ENCODE results near the gene C10orf143. TPM values are rescaled to one million over a fixed set of nuclear protein-coding genes. Genes with fewer than 3 reads are reported as not detected.
"Not testable (repeated sequence)": the region's sequence is repeated elsewhere in the genome, so short reads cannot be mapped to it uniquely, and the experiment has no call there.

The C10orf143 gene
- total and polyA plus RNA-seq, 8 donors, result 0.29 to 11.6 (median 3.4) TPM; not detected in 2

DNA sequence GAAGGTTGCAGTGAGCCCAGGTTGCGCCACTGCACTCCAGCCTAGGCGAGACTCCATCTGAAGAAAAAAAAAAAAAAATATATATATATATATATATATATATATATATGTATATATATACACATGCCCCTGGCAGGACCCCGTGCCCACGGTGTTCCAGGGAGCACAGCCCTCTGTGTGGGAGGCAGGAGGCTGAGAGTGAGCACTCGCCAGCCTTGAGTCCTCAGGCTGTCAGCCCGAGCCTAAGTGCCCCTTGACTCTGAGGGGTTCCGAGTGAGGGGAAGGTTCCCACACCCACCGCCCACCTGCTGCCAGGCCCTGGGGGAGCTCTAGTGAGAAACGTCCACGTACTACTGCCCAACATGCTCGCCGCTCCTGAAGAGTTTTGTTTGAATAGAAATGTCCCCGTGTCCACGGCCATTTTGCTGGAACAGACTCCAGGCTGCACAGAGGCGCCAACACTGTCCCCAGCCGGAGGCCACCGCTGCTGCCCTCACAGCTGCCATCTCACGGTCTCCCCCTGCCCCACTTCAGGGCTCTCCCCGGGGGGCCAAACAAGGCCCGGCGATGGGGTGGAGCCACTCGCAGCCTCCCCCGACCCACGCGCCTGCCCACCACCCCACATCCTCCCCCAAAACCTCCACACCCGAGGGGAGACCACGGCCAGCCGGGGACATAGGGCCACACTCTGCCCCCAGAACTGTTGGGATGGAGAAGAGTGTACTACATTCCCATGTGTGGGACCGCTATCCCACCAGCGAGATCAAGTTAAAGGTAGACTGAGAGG lies 83.8 kb downstream of the C10orf143 start:
- peaks cover 0 to 4% (median 0%) of the 10 kb centered on the region in 4 donors for H3K9me3 ChIP-seq
- peaks cover 0 to 19% (median 0%) of the 10 kb centered on the region in 3 donors for H3K27me3 ChIP-seq
- WGBS, 5 donors, result 85 to 92% (median 89%) methylated on average over 23 to 30 of the region's 30 CpGs
- no peak for DNase-seq
- no peaks in the 10 kb centered on the region for H3K4me1 ChIP-seq
- H3K27ac ChIP-seq, result no peak overlapping the region
- intact Hi-C loops (cut with DNase I; ENCODE audit: low total_unique reads), result no loop called here
- TF ChIP-seq, protein P1, sequence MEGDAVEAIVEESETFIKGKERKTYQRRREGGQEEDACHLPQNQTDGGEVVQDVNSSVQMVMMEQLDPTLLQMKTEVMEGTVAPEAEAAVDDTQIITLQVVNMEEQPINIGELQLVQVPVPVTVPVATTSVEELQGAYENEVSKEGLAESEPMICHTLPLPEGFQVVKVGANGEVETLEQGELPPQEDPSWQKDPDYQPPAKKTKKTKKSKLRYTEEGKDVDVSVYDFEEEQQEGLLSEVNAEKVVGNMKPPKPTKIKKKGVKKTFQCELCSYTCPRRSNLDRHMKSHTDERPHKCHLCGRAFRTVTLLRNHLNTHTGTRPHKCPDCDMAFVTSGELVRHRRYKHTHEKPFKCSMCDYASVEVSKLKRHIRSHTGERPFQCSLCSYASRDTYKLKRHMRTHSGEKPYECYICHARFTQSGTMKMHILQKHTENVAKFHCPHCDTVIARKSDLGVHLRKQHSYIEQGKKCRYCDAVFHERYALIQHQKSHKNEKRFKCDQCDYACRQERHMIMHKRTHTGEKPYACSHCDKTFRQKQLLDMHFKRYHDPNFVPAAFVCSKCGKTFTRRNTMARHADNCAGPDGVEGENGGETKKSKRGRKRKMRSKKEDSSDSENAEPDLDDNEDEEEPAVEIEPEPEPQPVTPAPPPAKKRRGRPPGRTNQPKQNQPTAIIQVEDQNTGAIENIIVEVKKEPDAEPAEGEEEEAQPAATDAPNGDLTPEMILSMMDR (IDR thresholded peaks at IDR 0.05), result no peak
- TF ChIP-seq EP300 (IDR thresholded peaks at IDR 0.05) (no peak), POLR2A (IDR thresholded peaks at IDR 0.05) (no peak), POLR2AphosphoS5 (IDR thresholded peaks at IDR 0.05) (no peak)
- H3K4me3 ChIP-seq, result no peak overlapping the region
- no peaks in the 10 kb centered on the region for H3K36me3 ChIP-seq

- H3K27me3 ChIP-seq, result peaks cover 0 to 19% (median 0%) of the 10 kb centered on the region in 3 donors
- no peaks in the 10 kb centered on the region for H3K36me3 ChIP-seq
- no peak for TF ChIP-seq EP300 (IDR thresholded peaks at IDR 0.05)
- TF ChIP-seq, protein P1 (IDR thresholded peaks at IDR 0.05), result no peak
- no peak for TF ChIP-seq POLR2AphosphoS5 (IDR thresholded peaks at IDR 0.05)
- TF ChIP-seq POLR2A (IDR thresholded peaks at IDR 0.05), result no peak
- H3K4me3 ChIP-seq, result no peak overlapping the region
- no peaks in the 10 kb centered on the region for H3K4me1 ChIP-seq
- DNase-seq, result no peak
- no peak overlapping the region for H3K27ac ChIP-seq
- WGBS, 5 donors, result 80 to 87% (median 83%) methylated on average over 14 to 18 of the region's 18 CpGs
- no peaks in the 10 kb centered on the region for H3K9me3 ChIP-seq
- intact Hi-C loops (cut with DNase I; ENCODE audit: low total_unique reads), result no loop called here
Measured at GRCh38 chr10:130025811-130026485, 84.7 kb downstream of the C10orf143 start.

DNA sequence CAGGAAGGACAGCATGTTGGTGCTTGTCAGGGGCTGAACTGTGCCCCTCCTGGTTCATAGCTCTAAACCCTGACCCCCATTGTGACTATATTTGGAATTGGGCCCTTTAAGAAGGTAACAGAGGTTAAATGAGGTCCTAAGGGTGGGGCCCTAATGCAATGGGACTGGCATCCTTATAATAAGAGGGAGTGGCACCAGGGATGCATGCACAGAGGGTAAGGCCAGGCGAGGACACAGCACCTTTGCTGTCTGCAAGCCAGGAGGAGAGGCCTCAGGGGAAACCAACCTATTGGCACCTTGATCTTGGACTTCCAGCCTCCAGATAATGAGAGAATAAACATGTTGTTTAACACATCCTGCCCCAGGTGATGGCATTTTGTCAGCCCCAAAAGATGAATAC lies 85.3 kb downstream of the C10orf143 start:
- Histone ChIP-seq H3K4me3 (no peak overlapping the region), H3K4me1 (no peaks in the 10 kb centered on the region), H3K9me3 (no peaks in the 10 kb centered on the region), H3K27ac (no peak overlapping the region), H3K27me3 (peaks cover 0 to 19% (median 0%) of the 10 kb centered on the region in 3 donors), H3K36me3 (no peaks in the 10 kb centered on the region)
- intact Hi-C loops (cut with DNase I; ENCODE audit: low total_unique reads), result no loop called here
- 46 to 86% (median 48%) methylated on average over 1 of the region's 1 CpG for WGBS, 5 donors
- DNase-seq, result no peak
- TF ChIP-seq EP300 (IDR thresholded peaks at IDR 0.05) (no peak), POLR2AphosphoS5 (IDR thresholded peaks at IDR 0.05) (no peak), POLR2A (IDR thresholded peaks at IDR 0.05) (no peak)
- TF ChIP-seq, protein P1 (IDR thresholded peaks at IDR 0.05), result no peak

- H3K4me1 ChIP-seq, result no peaks in the 10 kb centered on the region
- intact Hi-C loops (cut with DNase I; ENCODE audit: low total_unique reads), result no loop called here
- 86 to 92% (median 88%) methylated on average over 12 of the region's 12 CpGs for WGBS, 5 donors
- H3K4me3 ChIP-seq, result no peak overlapping the region
- no peaks in the 10 kb centered on the region for H3K9me3 ChIP-seq
- H3K27me3 ChIP-seq, result peaks cover 0 to 19% (median 0%) of the 10 kb centered on the region in 3 donors
- TF ChIP-seq POLR2AphosphoS5 (IDR thresholded peaks at IDR 0.05) (no peak), EP300 (IDR thresholded peaks at IDR 0.05) (no peak), POLR2A (IDR thresholded peaks at IDR 0.05) (no peak)
- TF ChIP-seq, protein P1 (IDR thresholded peaks at IDR 0.05), result no peak
- DNase-seq, result no peak
- no peaks in the 10 kb centered on the region for H3K36me3 ChIP-seq
- no peak overlapping the region for H3K27ac ChIP-seq
Measured at GRCh38 chr10:130024779-130025325, 85.8 kb downstream of the C10orf143 start.

DNA sequence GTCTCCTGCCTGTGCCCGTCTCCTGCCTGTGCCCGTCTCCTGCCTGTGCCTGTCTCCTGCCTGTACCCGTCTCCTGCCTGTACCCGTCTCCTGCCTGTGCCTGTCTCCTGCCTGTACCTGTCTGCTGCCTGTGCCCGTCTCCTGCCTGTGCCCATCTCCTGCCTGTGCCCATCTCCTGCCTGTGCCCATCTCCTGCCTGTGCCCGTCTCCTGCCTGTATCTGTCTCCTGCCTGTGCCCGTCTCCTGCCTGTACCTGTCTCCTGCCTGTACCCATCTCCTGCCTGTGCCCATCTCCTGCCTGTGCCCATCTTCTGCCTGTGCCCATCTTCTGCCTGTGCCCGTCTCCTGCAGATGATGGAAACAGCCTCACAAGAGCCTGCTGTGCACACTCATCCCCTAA lies 86.3 kb downstream of the C10orf143 start:
- H3K4me3 ChIP-seq; H3K9me3 ChIP-seq; H3K36me3 ChIP-seq; H3K27ac ChIP-seq; H3K4me1 ChIP-seq; DNase-seq; intact Hi-C loops (cut with DNase I; ENCODE audit: low total_unique reads): not testable (repeated sequence)
- WGBS, 5 donors, result 86 to 93% (median 89%) methylated on average over 8 of the region's 8 CpGs
- peaks cover 0 to 19% (median 0%) of the 10 kb centered on the region in 3 donors for H3K27me3 ChIP-seq

All from stomach (tissue), 9 donors.